Gastrocnemius medialis (tissue), 4 donors: ENCODE results near the gene ACKR2. TPM values are rescaled to one million over a fixed set of nuclear protein-coding genes. Genes with fewer than 3 reads are reported as not detected.
A peak's percentile ranks its signal among the peaks of the same experiment; 100 is the strongest.

Source experiments
- ATAC-seq, 2 donors: fragments of 150-250 bp; one replicate each; pipeline ENCODE4 v1.9.1; 2016
- DNase-seq, 2 donors: peaks; one replicate each; pipeline ENCODE4 v3.0.0-alpha.2; 2019
- H3K27ac ChIP-seq, 4 donors: fragments of 200-600 bp; sonication (generic); 1 replicate in 1 of 4; 2 replicates in 3 of 4; pipeline ENCODE4 v1.5.1; 2016 to 2018; ENCODE audit warnings: mild to moderate bottlenecking in 2 of 4, moderate library complexity in 1 of 4
- H3K27me3 ChIP-seq, 3 donors: fragments of 200-600 bp; sonication (generic) in 2 of 3; 1 replicate in 1 of 3; 2 replicates in 2 of 3; pipeline versions ENCODE4 v1.5.1 to v1.6.0; 2016 to 2019; ENCODE audit warnings: mild to moderate bottlenecking in 1 of 3, moderate library complexity in 1 of 3
- H3K36me3 ChIP-seq, 2 donors: fragments of 200-600 bp; sonication (generic) in 1 of 2; one replicate each; pipeline ENCODE4 v1.5.1; 2017 to 2018
- H3K4me1 ChIP-seq, 2 donors: fragments of 200-600 bp; sonication (generic) in 1 of 2; one replicate each; pipeline ENCODE4 v1.5.1; 2016 to 2017; ENCODE audit warnings: mild to moderate bottlenecking in 2 of 2
- H3K4me3 ChIP-seq, 4 donors: fragments of 200-600 bp; sonication (generic) in 3 of 4; 1 replicate in 1 of 4; 2 replicates in 3 of 4; pipeline ENCODE4 v1.5.1; 2016 to 2019; ENCODE audit warnings: mild to moderate bottlenecking in 2 of 4
- H3K9me3 ChIP-seq, 3 donors: fragments of 200-600 bp; sonication (generic) in 2 of 3; 1 replicate in 1 of 3; 2 replicates in 2 of 3; pipeline ENCODE4 v1.5.1; 2016 to 2019
- POLR2A ChIP-seq, 2 donors: fragments of 450-650 bp; IDR thresholded peaks; one replicate each; pipeline ENCODE4 v1.6.1; 2017; ENCODE audit warnings: antibody characterized with exemption in 2 of 2, mild to moderate bottlenecking in 2 of 2, moderate library complexity in 2 of 2
- in situ Hi-C, 4 donors: fragments of 200-750 bp; cut with MboI; loops; one replicate each; pipeline versions ENCODE4 v1.15.0 to v1.8.0; 2017; ENCODE audit warnings: low sequenced_read_pairs in 4 of 4
- intact Hi-C: fragments of 100-400 bp; cut with DNase I; formaldehyde crosslinking; loops from one replicate; pipeline ENCODE4 v1.15.1; 2023; ENCODE audit warnings: low total_unique reads
- total RNA-seq, 4 donors: library from RNA; depleted of rRNA; stranded (reverse); fragments of >200 nt; gene quantifications; one replicate each; pipeline versions ENCODE4 v1.1.0 to v1.2.3, GENCODE V29; 2016
- TF ChIP-seq, protein P1 (sequence below), 5 experiments: fragments of 450-650 bp in 3 of 5; fragments of 200-600 bp in 2 of 5; sonication (generic) in 2 of 5; IDR thresholded peaks in 4 of 5; conservative IDR thresholded peaks in 1 of 5; 1 replicate in 4 of 5; 2 replicates in 1 of 5; pipeline ENCODE4 v1.5.1; 2016 to 2019; ENCODE audit warnings: antibody characterized with exemption in 5 of 5, mild to moderate bottlenecking in 3 of 5, moderate library complexity in 3 of 5

Gene ACKR2
- total RNA-seq, 4 donors from 2014 or later, result 0.23 to 1.1 (median 0.51) TPM; not detected in 1

DNA sequence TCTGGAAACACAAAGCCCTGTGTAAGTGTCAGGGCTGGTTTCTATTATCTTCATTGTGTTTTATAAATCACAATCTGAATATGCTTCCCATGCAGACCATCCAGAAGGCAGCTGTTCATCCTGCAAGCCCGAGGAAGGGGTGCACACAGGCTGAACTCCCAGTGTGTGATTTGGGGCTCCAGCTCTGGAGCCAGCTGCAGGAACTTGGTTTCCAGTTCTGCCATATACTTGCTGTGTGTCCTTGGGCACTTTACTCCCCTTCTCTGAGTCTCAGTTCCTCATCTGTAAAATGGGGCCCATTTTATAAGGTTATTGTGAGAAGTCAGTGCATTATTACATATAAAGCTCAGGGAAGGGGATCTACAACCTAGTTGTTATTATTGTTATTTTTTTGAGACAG lies 43.8 kb downstream of the ACKR2 start:
- H3K36me3 ChIP-seq, result no peaks in the 10 kb centered on the region
- intact Hi-C loops, result no loop called here
- H3K27ac ChIP-seq, result peak overlapping the region in 2 of 4 donors; percentile 36 to 47
- no peaks in the 10 kb centered on the region for H3K9me3 ChIP-seq
- H3K27me3 ChIP-seq, result no peaks in the 10 kb centered on the region
- peaks cover 12 to 30% of the 10 kb centered on the region in 2 donors for H3K4me1 ChIP-seq
- no peak for TF ChIP-seq POLR2A (IDR thresholded peaks at IDR 0.05)
- TF ChIP-seq, protein P1, sequence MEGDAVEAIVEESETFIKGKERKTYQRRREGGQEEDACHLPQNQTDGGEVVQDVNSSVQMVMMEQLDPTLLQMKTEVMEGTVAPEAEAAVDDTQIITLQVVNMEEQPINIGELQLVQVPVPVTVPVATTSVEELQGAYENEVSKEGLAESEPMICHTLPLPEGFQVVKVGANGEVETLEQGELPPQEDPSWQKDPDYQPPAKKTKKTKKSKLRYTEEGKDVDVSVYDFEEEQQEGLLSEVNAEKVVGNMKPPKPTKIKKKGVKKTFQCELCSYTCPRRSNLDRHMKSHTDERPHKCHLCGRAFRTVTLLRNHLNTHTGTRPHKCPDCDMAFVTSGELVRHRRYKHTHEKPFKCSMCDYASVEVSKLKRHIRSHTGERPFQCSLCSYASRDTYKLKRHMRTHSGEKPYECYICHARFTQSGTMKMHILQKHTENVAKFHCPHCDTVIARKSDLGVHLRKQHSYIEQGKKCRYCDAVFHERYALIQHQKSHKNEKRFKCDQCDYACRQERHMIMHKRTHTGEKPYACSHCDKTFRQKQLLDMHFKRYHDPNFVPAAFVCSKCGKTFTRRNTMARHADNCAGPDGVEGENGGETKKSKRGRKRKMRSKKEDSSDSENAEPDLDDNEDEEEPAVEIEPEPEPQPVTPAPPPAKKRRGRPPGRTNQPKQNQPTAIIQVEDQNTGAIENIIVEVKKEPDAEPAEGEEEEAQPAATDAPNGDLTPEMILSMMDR (IDR thresholded peaks at IDR 0.05 in 4 of 5, conservative IDR thresholded peaks at IDR 0.05 in 1 of 5), result no peak
- no peak overlapping the region for H3K4me3 ChIP-seq
- no peak for DNase-seq
- in situ Hi-C loops, result no loop called here
- ATAC-seq, result no peak

DNA sequence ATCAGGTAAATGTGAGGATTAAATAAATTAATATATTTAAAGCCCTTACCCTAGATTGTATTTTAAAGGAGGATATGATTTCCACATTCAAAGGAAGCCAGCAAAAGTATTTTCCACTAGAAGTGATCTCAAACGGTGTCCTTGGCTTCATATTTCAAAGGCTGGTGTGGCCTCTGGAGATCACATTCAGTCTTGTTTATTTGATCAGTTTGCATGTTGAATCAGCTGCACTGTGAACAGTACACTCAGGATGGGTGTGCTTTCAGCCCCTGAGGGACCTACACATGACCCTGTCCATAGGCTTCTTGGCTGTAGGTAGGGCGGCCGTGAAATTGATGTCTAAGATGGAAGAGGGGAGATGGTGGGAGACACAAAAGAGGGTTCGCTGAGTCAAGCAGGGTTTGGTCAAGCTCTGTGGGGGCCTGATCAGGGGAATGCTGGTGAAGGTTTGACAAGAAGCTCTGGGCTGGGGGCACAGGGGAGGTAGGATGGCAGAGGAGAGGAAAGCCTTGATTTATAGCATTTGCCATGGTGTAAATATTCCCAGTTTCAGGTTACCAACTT lies 44.6 kb downstream of the ACKR2 start:
- no peaks in the 10 kb centered on the region for H3K36me3 ChIP-seq

DNA sequence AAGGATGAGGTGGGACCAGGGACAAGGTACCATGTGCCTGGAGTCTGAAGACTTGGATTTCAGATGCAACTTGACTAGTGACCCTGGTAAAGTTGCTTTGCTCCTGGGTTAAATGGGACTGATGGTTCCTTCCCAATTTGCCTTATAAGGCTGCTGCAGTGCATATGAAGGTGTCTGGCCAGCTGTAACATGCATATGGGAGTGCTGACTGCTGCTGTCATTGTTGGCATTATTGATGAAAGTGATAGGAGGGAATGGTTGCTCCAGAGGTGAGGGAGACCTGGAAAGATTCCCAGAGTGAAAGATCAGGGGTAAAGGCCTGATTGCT lies 45.9 kb downstream of the ACKR2 start:
- no peak for DNase-seq
- no peaks in the 10 kb centered on the region for H3K36me3 ChIP-seq
- peaks cover 12 to 21% of the 10 kb centered on the region in 2 donors for H3K4me1 ChIP-seq
- ATAC-seq, result no peak
- no peaks in the 10 kb centered on the region for H3K9me3 ChIP-seq
- no peak overlapping the region for H3K4me3 ChIP-seq
- H3K27ac ChIP-seq, result no peak overlapping the region
- TF ChIP-seq, protein P1 (IDR thresholded peaks at IDR 0.05 in 4 of 5, conservative IDR thresholded peaks at IDR 0.05 in 1 of 5), result no peak
- TF ChIP-seq POLR2A (IDR thresholded peaks at IDR 0.05), result no peak
- in situ Hi-C loops, result no loop called here
- H3K27me3 ChIP-seq, result no peaks in the 10 kb centered on the region
- intact Hi-C loops, result no loop called here

More for the DNA sequence above, 44.6 kb downstream of the ACKR2 start:
- TF ChIP-seq, protein P1 (IDR thresholded peaks at IDR 0.05 in 4 of 5, conservative IDR thresholded peaks at IDR 0.05 in 1 of 5), result no peak
- no peak for TF ChIP-seq POLR2A (IDR thresholded peaks at IDR 0.05)
- in situ Hi-C loops (no loop called here), intact Hi-C loops (no loop called here)
- H3K4me3 ChIP-seq, result no peak overlapping the region
- DNase-seq, result peak in 1 of 2 donors; percentile 20
- H3K27me3 ChIP-seq, result no peaks in the 10 kb centered on the region
- ATAC-seq, result peak; percentile 38 to 77
- no peaks in the 10 kb centered on the region for H3K9me3 ChIP-seq
- H3K27ac ChIP-seq, result peak overlapping the region in 3 of 4 donors; percentile 1 to 47 (median 13)
- H3K4me1 ChIP-seq, result peaks cover 12 to 27% of the 10 kb centered on the region in 2 donors

DNA sequence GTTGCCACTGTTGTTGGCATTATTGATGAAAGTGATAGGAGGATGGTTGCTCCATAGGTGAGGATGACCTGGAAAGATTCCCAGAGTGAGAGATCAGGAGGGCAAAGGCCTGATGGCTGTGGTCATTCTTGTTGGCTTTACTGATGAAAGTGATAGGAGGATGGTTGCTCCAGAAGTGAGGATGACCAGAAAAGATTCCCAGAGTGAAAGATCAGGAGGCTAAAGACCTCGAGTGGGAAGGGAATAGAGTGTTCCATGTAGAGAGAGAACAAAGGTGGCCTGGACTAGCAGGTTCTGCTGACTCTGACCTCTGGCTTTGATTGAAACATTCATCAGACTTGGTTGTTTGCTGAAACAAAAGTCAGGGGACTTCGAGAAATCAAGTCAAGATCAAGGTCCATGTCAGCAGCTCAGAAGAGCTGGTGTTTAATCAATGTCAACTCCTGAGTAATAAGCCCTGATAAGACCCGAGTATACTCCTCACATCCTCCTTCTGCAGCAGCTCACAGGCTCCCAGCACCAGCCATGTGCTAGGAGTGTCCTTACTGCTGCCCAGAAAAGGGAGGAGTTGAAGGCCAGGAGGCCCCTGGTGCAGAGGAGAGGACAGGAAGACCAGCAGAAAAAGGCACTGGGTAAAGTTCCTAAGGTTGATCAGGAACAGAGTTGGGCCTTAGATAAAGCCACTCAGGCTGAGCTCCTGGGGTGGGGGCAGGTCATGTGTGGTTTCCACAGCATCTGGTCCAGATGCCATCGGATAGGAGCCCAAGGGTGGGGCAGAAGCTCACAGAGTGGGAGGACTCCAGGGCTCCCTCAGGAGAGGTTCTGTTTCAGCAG lies 46.5 kb downstream of the ACKR2 start:
- no peak overlapping the region for H3K27ac ChIP-seq
- no peak overlapping the region for H3K4me3 ChIP-seq
- no peaks in the 10 kb centered on the region for H3K27me3 ChIP-seq
- no peak for TF ChIP-seq POLR2A (IDR thresholded peaks at IDR 0.05)
- TF ChIP-seq, protein P1 (IDR thresholded peaks at IDR 0.05 in 4 of 5, conservative IDR thresholded peaks at IDR 0.05 in 1 of 5), result no peak
- no peaks in the 10 kb centered on the region for H3K9me3 ChIP-seq
- intact Hi-C loops, result no loop called here
- peak in 1 of 2 donors; percentile 25 for ATAC-seq
- peaks cover 12 to 21% of the 10 kb centered on the region in 2 donors for H3K4me1 ChIP-seq
- in situ Hi-C loops, result no loop called here
- DNase-seq, result peak in 1 of 2 donors; percentile 28
- H3K36me3 ChIP-seq, result no peaks in the 10 kb centered on the region
